GM12878 (cell line): ENCODE measurements around the gene CD96. TPM values are rescaled to one million over a fixed set of nuclear protein-coding genes. Genes with fewer than 3 reads are reported as not detected.

ENCODE experiments used
- ATAC-seq: fragments of 200-7000 bp; cut with Tn5 transposase; 3 replicates; pipeline ENCODE4 v1.9.1; 2020; ENCODE audit warnings: mild to moderate bottlenecking, moderate library complexity
- BruUV-seq: library from RNA; stranded (reverse); fragments of 400-500 nt; replicated peaks from 2 replicates; lab custom pipeline; 2021; lab: Mats Ljungman, UMichigan
- CTCF ChIA-PET: fragments of 300-600 bp; sonication (Branson Sonifier 250); formaldehyde crosslinking; extraction: SDS; loops from one replicate; lab custom pipeline; 2021; ENCODE audit warnings: inconsistent platforms; lab: Yijun Ruan, JAX
- POLR2A ChIA-PET: fragments of 350-600 bp; formaldehyde crosslinking; extraction: SDS; loops from one replicate; lab custom pipeline; 2021; ENCODE audit warnings: inconsistent platforms; lab: Charles Lee
- RAD21 ChIA-PET: fragments of 300-600 bp; sonication (Branson Sonifier 250); formaldehyde crosslinking; loops from one replicate; lab custom pipeline; 2023; ENCODE audit warnings: antibody characterized with exemption; ENCODE audit not compliant: unreplicated experiment; lab: Charles Lee
- SMC1A ChIA-PET: fragments of 300-600 bp; sonication (Branson Sonifier 250); formaldehyde crosslinking; loops from one replicate; lab custom pipeline; 2023; ENCODE audit not compliant: unreplicated experiment, uncharacterized antibody; lab: Charles Lee
- DNase-seq: peaks from one replicate; pipeline ENCODE4 v3.0.0-alpha.2; 2011; ENCODE audit warnings: low read depth, low spot score
- FAIRE-seq: peaks from 3 replicates; lab custom pipeline; 2011; peaks lifted over from hg19 to GRCh38; lab: Jason Lieb, UNC
- H2AFZ ChIP-seq: 2 replicates; pipeline ENCODE4 v1.6.0; 2011; ENCODE audit warnings: low read depth, low read length, control low read depth; ENCODE audit not compliant: control insufficient read depth
- H3K27ac ChIP-seq: 2 replicates; pipeline ENCODE4 v1.5.1; 2011; ENCODE audit warnings: control low read depth; ENCODE audit not compliant: control insufficient read depth, insufficient read depth
- H3K27me3 ChIP-seq, 2 experiments: replicated peaks in 1 of 2; 2 replicates each; pipeline versions ENCODE4 v1.6.0 to v1.6.1; 2011; ENCODE audit warnings: low read length in 1 of 2; ENCODE audit not compliant: control insufficient read depth in 2 of 2, insufficient read depth in 2 of 2
- H3K36me3 ChIP-seq, 2 experiments: 2 replicates each; pipeline ENCODE4 v1.5.1; 2011; ENCODE audit warnings: low read length in 1 of 2; ENCODE audit not compliant: control insufficient read depth in 2 of 2, insufficient read depth in 2 of 2
- H3K4me1 ChIP-seq: 2 replicates; pipeline ENCODE4 v1.6.1; 2011; ENCODE audit warnings: mild to moderate bottlenecking, low read length, moderate library complexity, mixed read lengths; ENCODE audit not compliant: control insufficient read depth, insufficient read depth
- H3K4me2 ChIP-seq: 2 replicates; pipeline ENCODE4 v1.6.0; 2011; ENCODE audit warnings: control low read depth; ENCODE audit not compliant: control insufficient read depth, insufficient read depth
- H3K4me3 ChIP-seq: fragments of 200-600 bp; sonication (generic); 2 replicates; pipeline ENCODE4 v1.5.1; 2016
- H3K79me2 ChIP-seq: 2 replicates; pipeline ENCODE4 v1.6.0; 2011; ENCODE audit warnings: low read length; ENCODE audit not compliant: control insufficient read depth, insufficient read depth
- H3K9ac ChIP-seq: 2 replicates; pipeline ENCODE4 v1.8.0; 2011; ENCODE audit warnings: low read length, control low read depth, mixed read lengths; ENCODE audit not compliant: control insufficient read depth, insufficient read depth
- H3K9me3 ChIP-seq: replicated peaks from 3 replicates; pipeline ENCODE4 v1.5.1; 2011; ENCODE audit warnings: mild to moderate bottlenecking, low read length; ENCODE audit not compliant: control insufficient read depth, insufficient read depth
- H4K20me1 ChIP-seq: 2 replicates; pipeline ENCODE4 v1.6.0; 2011; ENCODE audit not compliant: control insufficient read depth, insufficient read depth
- EZH2 ChIP-seq: IDR thresholded peaks from 2 replicates; pipeline ENCODE4 v1.6.1; 2012; ENCODE audit warnings: low read depth, mild to moderate bottlenecking, control low read depth, inconsistent platforms, low read length, borderline replicate concordance; ENCODE audit not compliant: control insufficient read depth
- JUND ChIP-seq: IDR thresholded peaks from 2 replicates; pipeline ENCODE4 v1.6.1; 2012; ENCODE audit warnings: low read depth, mild to moderate bottlenecking, low read length, improper control_type of control experiment, moderate library complexity
- MTA3 ChIP-seq: IDR thresholded peaks from 2 replicates; pipeline ENCODE4 v1.6.1; 2012; ENCODE audit warnings: low read length, inconsistent platforms, borderline replicate concordance
- MYC ChIP-seq: IDR thresholded peaks from 2 replicates; pipeline ENCODE4 v1.6.1; 2011; ENCODE audit warnings: mild to moderate bottlenecking, low read length, moderate library complexity, inconsistent platforms; ENCODE audit not compliant: insufficient read depth, insufficient replicate concordance, insufficient read length, severe bottlenecking
- NBN ChIP-seq: fragments of 450-650 bp; IDR thresholded peaks from 2 replicates; pipeline ENCODE4 v1.6.1; 2016
- NR2C1 ChIP-seq: fragments of 450-650 bp; IDR thresholded peaks from 2 replicates; pipeline ENCODE4 v1.6.1; 2017; ENCODE audit warnings: antibody characterized with exemption, mild to moderate bottlenecking, moderate library complexity
- ZBTB11 ChIP-seq: fragments of 450-650 bp; formaldehyde crosslinking; IDR thresholded peaks from 2 replicates; pipeline ENCODE4 v1.5.0; 2022; ENCODE audit warnings: mild to moderate bottlenecking, missing genetic modification characterization
- WGBS: methylation state at CpG from one replicate; pipeline ENCODE4 v1.1.6; 2016; ENCODE audit warnings: low lambda C conversion rate; ENCODE audit not compliant: insufficient replicate concordance, insufficient coverage; ENCODE audit errors: missing lambda C conversion rate; 5-methylcytosine and 5-hydroxymethylcytosine counted together
- in situ Hi-C: fragments of 300-500 bp; cut with MboI; formaldehyde crosslinking; loops from 9 replicates; pipeline ENCODE4 v1.14.3; 2018; ENCODE audit warnings: mixed read lengths
- intact Hi-C: fragments of 100-400 bp; cut with micrococcal nuclease; formaldehyde crosslinking; loops from one replicate; pipeline ENCODE4 v1.14.2; 2022; ENCODE audit not compliant: unreplicated experiment
- polyA plus RNA-seq, 11 experiments: library from polyadenylated mRNA; depleted of rRNA in 4 of 11; unstranded in 6 of 11; stranded (reverse) in 5 of 11; fragments of >200 nt; fragmentation: Nextera tagmentation in 4 of 11; fragmentation: Illumina TruSeq in 1 of 11; extraction: Ambion mirVana in 4 of 11; extraction: Trizol in 1 of 11; gene quantifications; 1 replicate in 1 of 11; 2 replicates in 10 of 11; pipeline versions ENCODE4 v1.2.1 to v1.2.3, GENCODE V29; 2011 to 2016; ENCODE audit warnings: inconsistent platforms in 2 of 11, missing spikeins in 2 of 11, low read depth in 1 of 11
- total RNA-seq, 4 experiments: library from RNA; depleted of rRNA in 3 of 4; stranded (reverse); fragments of >200 nt in 3 of 4; fragmentation: Illumina TruSeq in 1 of 4; extraction: Trizol in 1 of 4; gene quantifications; 2 replicates each; pipeline versions ENCODE4 v1.2.1 to v1.2.3, GENCODE V29; 2013 to 2021

The CD96 gene
- total and polyA plus RNA-seq, 10 of the 15 experiments (the other 5 are each of a cell fraction or from before 2014, with no cell fraction given) = 0.13 to 10.1 (median 0.47) TPM

GRCh38 chr3:111578867-111579266 lies 36.9 kb downstream of the CD96 start:
- no peak overlapping the region for H2AFZ ChIP-seq
- CTCF ChIA-PET = interaction anchor here (0.6 to 3.1 kb wide), 20 partner anchors 7 to 435 kb away, joined by 3 to 61 read pairs (median 6); partner anchors contain the start of gene ZBED2
- no peak overlapping the region for H3K27ac ChIP-seq
- TF ChIP-seq NR2C1 (no peak), MYC (no peak), MTA3 (no peak), ZBTB11 (CRISPR knock-in tag) (no peak), NBN (no peak), JUND (no peak), EZH2 (no peak)
- H4K20me1 ChIP-seq = no peaks in the 10 kb centered on the region
- in situ Hi-C loops = loop anchor here (10.0 kb wide), 1 partner anchor 396 kb away; the partner anchor contains the start of gene ABHD10
- H3K4me1 ChIP-seq = no peaks in the 10 kb centered on the region
- POLR2A ChIA-PET = no interaction called here
- H3K4me2 ChIP-seq = no peak overlapping the region
- DNase-seq (no peak), FAIRE-seq (no peak), ATAC-seq (no peak)
- BruUV-seq = no TSS peak
- no peak overlapping the region for H3K9ac ChIP-seq
- H3K4me3 ChIP-seq = no peak overlapping the region
- RAD21 ChIA-PET = interaction anchor here (0.9 to 3.0 kb wide), 15 partner anchors 11 to 411 kb away, joined by 3 to 45 read pairs (median 5); no protein-coding TSS in a partner anchor
- SMC1A ChIA-PET = interaction anchor here (1.1 to 4.1 kb wide), 18 partner anchors 11 to 435 kb away, joined by 3 to 41 read pairs (median 6); partner anchors contain the start of gene ZBED2
- no peaks in the 10 kb centered on the region; a peak in 1 of 4 replicates for H3K27me3 ChIP-seq
- no peaks in the 10 kb centered on the region for H3K36me3 ChIP-seq
- H3K9me3 ChIP-seq = no peaks in the 10 kb centered on the region
- 67% methylated on average over 4 of the region's 4 CpGs for WGBS
- no peaks in the 10 kb centered on the region for H3K79me2 ChIP-seq
- intact Hi-C loops = loop anchor here (1.0 to 2.0 kb wide), 3 partner anchors 37 to 138 kb away; no protein-coding TSS in a partner anchor
